ENCODE results near the gene E2F3. TPM values are rescaled to one million over a fixed set of nuclear protein-coding genes. Genes with fewer than 3 reads are reported as not detected.

Gene E2F3
- total RNA-seq, 4 donors from 2014 or later, result 3.5 to 5.1 (median 4.0) TPM

DNA sequence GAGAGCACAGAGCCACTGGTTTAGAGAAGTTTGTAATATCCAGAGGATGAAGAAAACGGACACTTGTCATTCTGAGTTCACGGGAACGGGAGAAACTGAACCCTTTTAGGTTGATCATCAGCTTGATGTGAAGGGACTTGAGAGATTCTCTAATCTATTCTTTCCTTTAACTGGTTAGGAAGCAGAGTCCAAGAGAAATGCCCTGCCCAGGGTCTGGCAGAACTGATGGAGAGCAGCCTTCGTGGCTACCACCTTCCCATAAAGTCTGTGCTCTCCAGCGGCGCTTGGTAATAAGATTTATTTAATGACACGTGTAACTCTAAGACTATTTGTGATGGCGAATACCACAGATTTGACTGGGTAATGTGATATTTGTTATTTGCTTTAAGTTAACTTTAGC, 36.0 kb downstream of the E2F3 start:
- no peak overlapping the region for H3K4me3 ChIP-seq
- no peaks in the 10 kb centered on the region for H3K9me3 ChIP-seq
- TF ChIP-seq EP300 (IDR thresholded peaks at IDR 0.05) (no peak), POLR2A (IDR thresholded peaks at IDR 0.05) (no peak)
- TF ChIP-seq, protein P1, sequence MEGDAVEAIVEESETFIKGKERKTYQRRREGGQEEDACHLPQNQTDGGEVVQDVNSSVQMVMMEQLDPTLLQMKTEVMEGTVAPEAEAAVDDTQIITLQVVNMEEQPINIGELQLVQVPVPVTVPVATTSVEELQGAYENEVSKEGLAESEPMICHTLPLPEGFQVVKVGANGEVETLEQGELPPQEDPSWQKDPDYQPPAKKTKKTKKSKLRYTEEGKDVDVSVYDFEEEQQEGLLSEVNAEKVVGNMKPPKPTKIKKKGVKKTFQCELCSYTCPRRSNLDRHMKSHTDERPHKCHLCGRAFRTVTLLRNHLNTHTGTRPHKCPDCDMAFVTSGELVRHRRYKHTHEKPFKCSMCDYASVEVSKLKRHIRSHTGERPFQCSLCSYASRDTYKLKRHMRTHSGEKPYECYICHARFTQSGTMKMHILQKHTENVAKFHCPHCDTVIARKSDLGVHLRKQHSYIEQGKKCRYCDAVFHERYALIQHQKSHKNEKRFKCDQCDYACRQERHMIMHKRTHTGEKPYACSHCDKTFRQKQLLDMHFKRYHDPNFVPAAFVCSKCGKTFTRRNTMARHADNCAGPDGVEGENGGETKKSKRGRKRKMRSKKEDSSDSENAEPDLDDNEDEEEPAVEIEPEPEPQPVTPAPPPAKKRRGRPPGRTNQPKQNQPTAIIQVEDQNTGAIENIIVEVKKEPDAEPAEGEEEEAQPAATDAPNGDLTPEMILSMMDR (IDR thresholded peaks at IDR 0.05), result no peak
- no peaks in the 10 kb centered on the region for H3K27me3 ChIP-seq
- no peak for DNase-seq (ENCODE audit: low spot score in 2 of 2)
- WGBS, 2 donors, result 94 to 95% methylated on average over 8 of the region's 8 CpGs
- H3K27ac ChIP-seq, result no peak overlapping the region
- no peaks in the 10 kb centered on the region for H3K36me3 ChIP-seq
- H3K4me1 ChIP-seq, result peaks cover 0 to 16% (median 0%) of the 10 kb centered on the region in 4 donors

DNA sequence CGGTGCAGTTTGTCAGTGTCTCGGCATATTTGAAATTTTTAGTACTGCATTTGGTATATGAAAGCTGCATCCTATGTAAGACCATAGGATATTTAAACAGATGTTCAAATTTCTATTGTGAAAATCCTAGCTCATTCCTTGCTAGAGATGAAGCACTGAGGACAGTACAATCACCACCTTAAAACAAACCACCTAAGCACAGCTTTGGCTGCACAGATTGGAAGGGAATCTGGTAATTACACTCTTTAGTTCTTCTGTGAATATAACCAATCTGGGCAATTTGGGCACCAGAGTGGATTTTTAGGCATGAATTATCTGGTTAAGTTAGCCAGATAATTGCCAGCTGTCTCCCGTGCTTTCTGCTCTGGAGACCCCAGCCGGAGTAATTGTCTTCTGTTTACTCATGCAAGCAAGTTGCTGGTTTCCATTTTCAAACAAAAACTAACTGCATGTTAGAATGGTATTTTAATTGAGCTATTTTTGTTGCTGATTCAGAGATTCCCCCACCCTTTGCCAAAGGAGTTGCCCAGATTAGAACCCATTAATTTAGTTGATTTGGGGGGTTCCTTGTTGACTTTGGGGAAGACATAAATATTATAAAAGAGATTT, 36.9 kb downstream of the E2F3 start:
- TF ChIP-seq, protein P1 (IDR thresholded peaks at IDR 0.05), result no peak
- TF ChIP-seq POLR2A (IDR thresholded peaks at IDR 0.05), result no peak
- TF ChIP-seq EP300 (IDR thresholded peaks at IDR 0.05), result no peak
- H3K27ac ChIP-seq, result peak overlapping the region in 1 of 4 donors; percentile 18

DNA sequence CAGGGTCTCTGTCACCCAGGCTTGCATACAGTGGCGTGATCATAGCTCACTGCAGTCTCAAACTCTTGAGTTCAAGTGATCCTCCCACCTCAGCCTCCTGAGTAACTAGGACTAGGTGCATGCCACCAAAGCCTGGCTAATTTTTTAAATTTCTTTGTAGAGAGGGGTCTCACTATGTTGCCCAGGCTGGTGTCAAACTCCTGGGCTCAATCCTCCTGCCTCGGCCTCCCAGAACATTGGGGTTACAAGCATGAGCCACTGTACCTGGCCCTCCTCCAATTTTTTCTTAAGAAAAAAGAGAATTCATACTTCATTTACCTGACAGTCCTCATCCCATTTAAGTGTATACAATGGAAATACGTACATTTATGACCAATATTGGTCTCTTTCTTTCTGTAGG, 37.9 kb downstream of the E2F3 start:
- Histone ChIP-seq H3K36me3 (no peaks in the 10 kb centered on the region), H3K27ac (no peak overlapping the region), H3K9me3 (no peaks in the 10 kb centered on the region), H3K4me3 (no peak overlapping the region), H3K27me3 (no peaks in the 10 kb centered on the region), H3K4me1 (peaks cover 0 to 16% (median 0%) of the 10 kb centered on the region in 4 donors)
- TF ChIP-seq EP300 (IDR thresholded peaks at IDR 0.05) (no peak), POLR2A (IDR thresholded peaks at IDR 0.05) (no peak)
- TF ChIP-seq, protein P1 (IDR thresholded peaks at IDR 0.05), result no peak
- 87 to 90% methylated on average over 3 of the region's 3 CpGs for WGBS, 2 donors
- no peak for DNase-seq (ENCODE audit: low spot score in 2 of 2)

More for the DNA sequence above, 36.9 kb downstream of the E2F3 start:
- peaks cover 0 to 16% (median 0%) of the 10 kb centered on the region in 4 donors for H3K4me1 ChIP-seq
- 51 to 58% methylated on average over 4 of the region's 4 CpGs for WGBS, 2 donors
- H3K9me3 ChIP-seq, result no peaks in the 10 kb centered on the region
- H3K36me3 ChIP-seq, result no peaks in the 10 kb centered on the region
- H3K4me3 ChIP-seq, result no peak overlapping the region
- DNase-seq (ENCODE audit: low spot score in 2 of 2), result no peak
- no peaks in the 10 kb centered on the region for H3K27me3 ChIP-seq

DNA sequence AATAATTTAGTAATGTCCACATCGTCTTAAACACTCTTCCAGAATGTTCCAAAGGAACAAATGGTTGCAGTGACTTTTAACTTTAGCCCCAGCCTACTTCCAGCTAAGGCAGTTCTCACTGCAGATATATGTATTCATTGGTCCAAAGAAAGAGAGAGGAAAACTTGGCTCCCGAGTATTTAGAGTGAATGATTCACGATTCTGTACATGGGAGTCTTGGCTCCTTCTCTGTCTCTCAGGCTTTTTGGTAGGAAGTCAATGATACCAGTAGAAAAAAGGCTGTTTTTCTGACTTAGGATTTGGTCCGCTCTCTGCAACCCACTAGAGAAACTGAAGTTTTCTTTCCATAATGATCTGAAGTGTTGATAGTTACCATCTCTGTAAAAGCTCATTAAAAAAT, 38.6 kb downstream of the E2F3 start:
- DNase-seq (ENCODE audit: low spot score in 2 of 2), result no peak
- Histone ChIP-seq H3K9me3 (no peaks in the 10 kb centered on the region), H3K27ac (peak overlapping the region in 2 of 4 donors; percentile 13 to 25), H3K27me3 (no peaks in the 10 kb centered on the region), H3K36me3 (no peaks in the 10 kb centered on the region), H3K4me1 (peaks cover 0 to 16% (median 0%) of the 10 kb centered on the region in 4 donors), H3K4me3 (no peak overlapping the region)
- 56 to 64% methylated on average over 4 of the region's 4 CpGs for WGBS, 2 donors
- TF ChIP-seq, protein P1 (IDR thresholded peaks at IDR 0.05), result no peak
- TF ChIP-seq EP300 (IDR thresholded peaks at IDR 0.05), result no peak
- TF ChIP-seq POLR2A (IDR thresholded peaks at IDR 0.05), result no peak

DNA sequence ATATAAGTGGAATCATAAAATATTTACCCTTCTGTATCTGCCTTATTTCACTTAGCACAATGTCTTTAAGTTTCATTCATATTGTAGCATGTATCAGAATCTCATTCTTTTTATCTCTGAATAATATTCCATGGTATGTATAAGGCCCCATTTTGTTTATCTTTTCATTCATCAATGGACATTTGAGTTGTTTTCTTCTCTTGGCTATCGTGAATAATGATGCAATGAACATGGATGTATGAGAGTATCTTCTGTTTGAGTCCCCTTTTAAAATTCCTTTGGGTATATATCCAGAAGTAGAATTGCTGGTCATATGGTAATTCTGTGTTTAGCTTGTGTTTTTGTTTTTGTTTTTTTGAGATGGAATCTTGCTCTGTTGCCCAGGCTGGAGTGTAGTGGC, 39.6 kb downstream of the E2F3 start:
- TF ChIP-seq, protein P1 (IDR thresholded peaks at IDR 0.05), result no peak
- TF ChIP-seq POLR2A (IDR thresholded peaks at IDR 0.05) (no peak), EP300 (IDR thresholded peaks at IDR 0.05) (no peak)
- H3K4me3 ChIP-seq, result no peak overlapping the region
- H3K36me3 ChIP-seq, result no peaks in the 10 kb centered on the region
- no peak for DNase-seq (ENCODE audit: low spot score in 2 of 2)
- no peaks in the 10 kb centered on the region for H3K27me3 ChIP-seq
- H3K9me3 ChIP-seq, result no peaks in the 10 kb centered on the region
- WGBS, 2 donors, result 56 to 68% methylated on average over 1 of the region's 1 CpG
- H3K4me1 ChIP-seq, result peaks cover 0 to 16% (median 1%) of the 10 kb centered on the region in 4 donors
- H3K27ac ChIP-seq, result no peak overlapping the region
